ENCODE data around the gene RETSAT. TPM values are rescaled to one million over a fixed set of nuclear protein-coding genes. Genes with fewer than 3 reads are reported as not detected.

The RETSAT gene
- polyA plus RNA-seq, 2 of the 4 experiments (the other 2 are of a cell fraction) = 42.3 to 51.6 TPM

GRCh38 chr2:85342156-85342555 lies 12.2 kb downstream of the RETSAT start:
- POLR2A ChIA-PET = interaction anchor here (0.7 kb wide), 1 partner anchor 11 kb away, joined by 3 read pairs; no protein-coding TSS in a partner anchor
- ATAC-seq (no peak), FAIRE-seq (no peak), DNase-seq (ENCODE audit: low read depth in 1 of 2, low spot score in 1 of 2) (no peak)
- no peak overlapping the region for H3K27ac ChIP-seq
- CTCF ChIA-PET = interaction anchor here (0.6 to 1.5 kb wide), 7 partner anchors 10 to 283 kb away, joined by 3 to 6 read pairs (median 4); partner anchors contain the start of genes ELMOD3 and RETSAT
- TF ChIP-seq EHMT2 (IDR thresholded peaks at IDR 0.05; ENCODE audit: low read depth) (no peak), ATOH8 (CRISPR knock-in tag; IDR thresholded peaks at IDR 0.05; ENCODE audit: low read depth) (no peak), HDAC2 (IDR thresholded peaks at IDR 0.05) (no peak)
- no peak overlapping the region for H3K4me2 ChIP-seq
- WGBS (ENCODE audit: missing lambda C conversion rate) = 84% methylated on average over 3 of the region's 3 CpGs
- no peaks in the 10 kb centered on the region for H3K4me1 ChIP-seq
- H3K9me3 ChIP-seq = no peaks in the 10 kb centered on the region
- no peak overlapping the region for H3K4me3 ChIP-seq

- TF ChIP-seq RCOR1 (IDR thresholded peaks at IDR 0.05; ENCODE audit: low read depth, low read length) (no peak), EHF (CRISPR knock-in tag; IDR thresholded peaks at IDR 0.05) (no peak), NFE2L2 (conservative IDR thresholded peaks at IDR 0.05; ENCODE audit: low read length) (no peak), POLR2A (IDR thresholded peaks at IDR 0.05; ENCODE audit: low read length) (0 out of 2 replicates have a peak, but pooled peaks have one; percentile 5), TFCP2L1 (CRISPR knock-in tag; IDR thresholded peaks at IDR 0.05) (no peak)
- no peaks in the 10 kb centered on the region for H3K9me3 ChIP-seq
- no peak for DNase-seq (ENCODE audit: low read depth in 1 of 2, low spot score in 1 of 2)
- no peak for ATAC-seq
- H3K4me3 ChIP-seq = no peak overlapping the region
- no peak overlapping the region for H3K27ac ChIP-seq
- no peak for FAIRE-seq
- POLR2A ChIA-PET = interaction anchor here (0.7 kb wide), 1 partner anchor 10 kb away, joined by 3 read pairs; no protein-coding TSS in a partner anchor
- no peak overlapping the region for H3K4me2 ChIP-seq
- H3K4me1 ChIP-seq = no peaks in the 10 kb centered on the region
- WGBS (ENCODE audit: missing lambda C conversion rate) = 96% methylated on average over 30 of the region's 30 CpGs
- CTCF ChIA-PET = interaction anchor here (0.9 to 2.1 kb wide), 6 partner anchors 9 to 78 kb away, joined by 3 to 6 read pairs (median 4); partner anchors contain the start of genes ELMOD3, RETSAT and TGOLN2
These were observed 12.9 kb downstream of the RETSAT start for GRCh38 chr2:85341269-85342029.

GRCh38 chr2:85340034-85340892 lies 14.1 kb downstream of the RETSAT start:
- Histone ChIP-seq H3K4me2 (peak overlapping the region; percentile 29; the same call in 1 of the 3 replicates), H3K4me3 (no peak overlapping the region), H3K27ac (no peak overlapping the region), H3K4me1 (no peaks in the 10 kb centered on the region), H3K9me3 (no peaks in the 10 kb centered on the region)
- ChIA-PET CTCF (interaction anchor here (0.7 to 2.1 kb wide), 8 partner anchors 9 to 274 kb away, joined by 3 to 6 read pairs (median 4); partner anchors contain the start of genes ELMOD3 and TGOLN2), POLR2A (interaction anchor here (0.6 to 1.2 kb wide), 3 partner anchors 13 to 222 kb away, joined by 3 to 6 read pairs (median 5); partner anchors contain the start of gene TGOLN2)
- ATAC-seq (peak; percentile 11 to 29; a peak in 3 of 6 replicates), DNase-seq (ENCODE audit: low read depth in 1 of 2, low spot score in 1 of 2) (no peak), FAIRE-seq (no peak)
- 41% methylated on average over 13 of the region's 13 CpGs for whole genome bisulfite sequencing (ENCODE audit: missing lambda C conversion rate)
- TF ChIP-seq SREBF2 (IDR thresholded peaks at IDR 0.05) = no peak
- TF ChIP-seq TFCP2L1 (CRISPR knock-in tag; IDR thresholded peaks at IDR 0.05) = no peak
- no peak for TF ChIP-seq POLR2A (IDR thresholded peaks at IDR 0.05; ENCODE audit: low read length)
- TF ChIP-seq REST (IDR thresholded peaks at IDR 0.05) = no peak
- TF ChIP-seq SMC3 (IDR thresholded peaks at IDR 0.05) = no peak
- TF ChIP-seq HMGXB4 (CRISPR knock-in tag; IDR thresholded peaks at IDR 0.05; ENCODE audit: borderline replicate concordance) = no peak
- TF ChIP-seq JUN (IDR thresholded peaks at IDR 0.05) = no peak
- TF ChIP-seq CHD4 (IDR thresholded peaks at IDR 0.05; ENCODE audit: borderline replicate concordance) = no peak
- no peak for TF ChIP-seq MAX (IDR thresholded peaks at IDR 0.05)
- TF ChIP-seq BCL3 (IDR thresholded peaks at IDR 0.05) = no peak
- TF ChIP-seq BHLHE40 (IDR thresholded peaks at IDR 0.05; ENCODE audit: low read depth, low read length) = no peak
- no peak for TF ChIP-seq ZSCAN20 (CRISPR knock-in tag; IDR thresholded peaks at IDR 0.05)
- no peak for TF ChIP-seq RNF2 (IDR thresholded peaks at IDR 0.05; ENCODE audit: borderline replicate concordance, low read depth)
- TF ChIP-seq MAFK (IDR thresholded peaks at IDR 0.05; ENCODE audit: partially characterized antibody) = no peak
- no peak for TF ChIP-seq ATOH8 (CRISPR knock-in tag; IDR thresholded peaks at IDR 0.05; ENCODE audit: low read depth)
- TF ChIP-seq EHMT2 (IDR thresholded peaks at IDR 0.05; ENCODE audit: low read depth) = no peak
- no peak for TF ChIP-seq CBX2 (IDR thresholded peaks at IDR 0.05; ENCODE audit: borderline replicate concordance, low read depth)

Data from A549 (cell line).